IgD-negative memory B cell (primary cell): ENCODE measurements around the gene MACO1. TPM values are rescaled to one million over a fixed set of nuclear protein-coding genes. Genes with fewer than 3 reads are reported as not detected.

ENCODE experiments used
- H3K27ac Mint-ChIP-seq, 3 donors: one replicate each; pipeline ENCODE4 v1.8.0; 2020 to 2022; ENCODE audit warnings: mild to moderate bottlenecking in 3 of 3, mixed read lengths in 3 of 3, moderate library complexity in 1 of 3
- H3K27me3 Mint-ChIP-seq: one replicate; pipeline ENCODE4 v1.8.0; 2021; ENCODE audit warnings: mixed read lengths
- H3K36me3 Mint-ChIP-seq: one replicate; pipeline ENCODE4 v1.8.0; 2020; ENCODE audit warnings: mild to moderate bottlenecking, mixed read lengths
- H3K4me1 Mint-ChIP-seq, 3 donors: one replicate each; pipeline ENCODE4 v1.8.0; 2020 to 2022; ENCODE audit warnings: mixed read lengths in 3 of 3, mild to moderate bottlenecking in 1 of 3
- H3K4me3 Mint-ChIP-seq, 4 donors: one replicate each; pipeline ENCODE4 v1.8.0; 2020 to 2022; ENCODE audit warnings: mild to moderate bottlenecking in 4 of 4, mixed read lengths in 4 of 4, moderate library complexity in 3 of 4
- H3K9me3 Mint-ChIP-seq, 3 donors: one replicate each; pipeline ENCODE4 v1.8.0; 2020 to 2021; ENCODE audit warnings: mixed read lengths in 3 of 3, mild to moderate bottlenecking in 1 of 3
- polyA plus RNA-seq: library from polyadenylated mRNA; unstranded; fragments of 300-500 nt; fragmentation: Illumina TruSeq; gene quantifications from one replicate; pipeline ENCODE4 v1.2.3, GENCODE V29; 2021

Gene MACO1
- polyA plus RNA-seq, 1 donor from 2014 or later, result 8.3 TPM

DNA sequence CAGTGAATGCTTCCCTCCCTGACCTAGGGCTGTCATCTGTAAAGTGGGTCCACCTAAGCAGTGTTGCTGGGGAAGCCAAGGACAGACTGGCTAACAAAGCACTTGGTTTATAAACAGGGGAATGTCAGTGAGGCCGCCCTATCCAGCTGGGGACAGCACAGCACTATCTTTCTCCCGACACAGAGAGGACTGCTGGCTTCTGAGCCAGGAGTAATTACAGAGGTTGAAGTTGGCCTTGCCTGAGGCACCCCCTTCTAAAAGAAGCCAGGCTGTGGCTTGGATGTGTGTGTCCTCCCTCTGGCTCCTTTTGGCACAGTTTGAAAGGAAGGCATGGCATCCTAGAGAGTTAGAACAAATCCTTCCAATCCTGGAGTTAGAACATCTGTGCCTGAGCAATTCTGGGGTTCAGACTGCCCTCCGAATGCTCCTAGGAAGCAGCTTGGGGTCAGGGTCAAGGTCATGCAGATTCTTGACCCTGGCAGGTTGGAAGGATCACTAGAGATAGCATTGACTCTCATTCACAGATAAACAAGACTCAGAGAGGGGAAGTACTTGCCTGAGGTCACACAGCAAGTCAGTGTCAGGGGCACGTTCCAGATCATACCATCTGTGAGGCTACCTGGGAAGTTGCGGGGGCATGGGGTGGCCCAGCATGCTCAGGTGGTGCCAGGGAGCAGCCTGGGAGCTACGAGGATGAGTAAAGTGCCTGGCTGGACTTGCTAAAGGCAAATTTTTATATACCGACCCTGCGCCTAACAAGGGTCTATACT lies 111.4 kb downstream of the MACO1 start:
- H3K4me3 Mint-ChIP-seq, result peak overlapping the region in 3 of 4 donors; percentile 72 to 92 (median 75)
- H3K4me1 Mint-ChIP-seq, result peaks cover 8 to 23% (median 10%) of the 10 kb centered on the region in 3 donors
- H3K27me3 Mint-ChIP-seq, result no peaks in the 10 kb centered on the region
- H3K36me3 Mint-ChIP-seq, result no peaks in the 10 kb centered on the region
- H3K27ac Mint-ChIP-seq, result no peak overlapping the region
- H3K9me3 Mint-ChIP-seq, result no peaks in the 10 kb centered on the region

GRCh38 chr1:25543005-25543424 lies 112.3 kb downstream of the MACO1 start:
- H3K36me3 Mint-ChIP-seq, result no peaks in the 10 kb centered on the region
- no peaks in the 10 kb centered on the region for H3K27me3 Mint-ChIP-seq
- peak overlapping the region; percentile 75 to 92 (median 84) for H3K4me3 Mint-ChIP-seq

GRCh38 chr1:25543425-25544242 lies 112.9 kb downstream of the MACO1 start, which contains the start of gene LDLRAP1:
TSS of gene LDLRAP1 (plus strand) at chr1:25543606. CDS start at chr1:25543699, 93 bp downstream.
- H3K27me3 Mint-ChIP-seq, result no peaks in the 10 kb centered on the region
- no peaks in the 10 kb centered on the region for H3K9me3 Mint-ChIP-seq
- H3K4me1 Mint-ChIP-seq, result peaks cover 10 to 30% (median 18%) of the 10 kb centered on the region in 3 donors
- peak within 1 kb of the TSS; percentile 75 to 92 (median 87) for H3K4me3 Mint-ChIP-seq
- no peaks in the 10 kb centered on the region for H3K36me3 Mint-ChIP-seq
- H3K27ac Mint-ChIP-seq, result peak within 1 kb of the TSS; percentile 39 to 83 (median 49)

More at GRCh38 chr1:25543005-25543424, 112.3 kb downstream of the MACO1 start:
- Mint-ChIP-seq H3K27ac (peak overlapping the region in 2 of 3 donors; percentile 39 to 49), H3K4me1 (peaks cover 10 to 28% (median 13%) of the 10 kb centered on the region in 3 donors), H3K9me3 (no peaks in the 10 kb centered on the region)

GRCh38 chr1:25544243-25544764 lies 113.6 kb downstream of the MACO1 start:
- peaks cover 10 to 37% (median 23%) of the 10 kb centered on the region in 3 donors for H3K4me1 Mint-ChIP-seq
- H3K27me3 Mint-ChIP-seq, result no peaks in the 10 kb centered on the region
- no peaks in the 10 kb centered on the region for H3K36me3 Mint-ChIP-seq
- H3K9me3 Mint-ChIP-seq, result no peaks in the 10 kb centered on the region
- H3K4me3 Mint-ChIP-seq, result peak overlapping the region; percentile 72 to 90 (median 87)
- peak overlapping the region in 1 of 3 donors; percentile 83 for H3K27ac Mint-ChIP-seq

DNA sequence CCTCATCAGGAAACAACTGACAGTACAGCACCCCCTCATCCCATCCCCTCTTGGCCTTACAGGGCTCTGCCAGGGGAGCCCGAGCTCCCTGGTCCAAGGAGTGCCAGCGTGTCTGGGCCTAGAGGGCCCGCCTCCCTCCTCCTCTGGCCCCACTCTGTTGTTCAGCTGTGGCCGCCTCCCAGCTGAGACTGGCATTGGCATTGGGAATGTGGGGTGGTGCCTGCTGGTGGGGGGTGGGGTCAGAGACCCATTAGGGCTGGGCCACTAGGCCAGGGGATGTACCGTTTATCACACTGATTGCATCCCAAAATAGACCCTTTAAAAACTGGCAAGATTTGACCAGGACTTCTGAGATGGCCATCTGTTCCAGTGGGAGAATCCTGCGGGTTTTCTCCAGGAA lies 114.1 kb downstream of the MACO1 start:
- peaks cover 1% of the 10 kb centered on the region for H3K27me3 Mint-ChIP-seq
- H3K4me3 Mint-ChIP-seq, result peak overlapping the region; percentile 72 to 90 (median 87)
- H3K9me3 Mint-ChIP-seq, result no peaks in the 10 kb centered on the region
- H3K27ac Mint-ChIP-seq, result peak overlapping the region in 1 of 3 donors; percentile 83
- no peaks in the 10 kb centered on the region for H3K36me3 Mint-ChIP-seq
- H3K4me1 Mint-ChIP-seq, result peaks cover 13 to 41% (median 27%) of the 10 kb centered on the region in 3 donors

DNA sequence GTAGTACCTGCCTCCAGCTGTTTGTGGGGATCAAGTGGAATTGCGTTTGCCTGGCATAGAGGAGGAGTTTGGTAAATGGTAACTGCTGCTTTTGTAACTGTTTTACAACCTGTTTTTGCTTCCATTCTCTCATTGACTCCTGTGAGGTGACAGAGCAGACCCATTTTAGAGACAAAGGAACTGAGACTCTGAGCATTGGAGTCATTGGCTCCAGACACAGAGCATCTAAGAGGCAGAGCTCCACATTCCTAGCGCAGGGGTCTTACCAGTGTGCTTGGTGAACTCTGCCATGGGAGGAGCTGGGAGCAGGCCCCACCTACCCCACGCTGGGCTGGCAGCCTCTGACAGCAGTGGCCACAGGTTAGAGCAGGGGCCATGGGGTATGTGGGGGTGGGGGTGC lies 115.1 kb downstream of the MACO1 start:
- Mint-ChIP-seq H3K36me3 (peaks cover 2% of the 10 kb centered on the region), H3K4me3 (peak overlapping the region in 3 of 4 donors; percentile 50 to 73 (median 72)), H3K27me3 (peaks cover 1% of the 10 kb centered on the region), H3K4me1 (peaks cover 20 to 50% (median 35%) of the 10 kb centered on the region in 3 donors), H3K27ac (peak overlapping the region in 1 of 3 donors; percentile 39), H3K9me3 (no peaks in the 10 kb centered on the region)

DNA sequence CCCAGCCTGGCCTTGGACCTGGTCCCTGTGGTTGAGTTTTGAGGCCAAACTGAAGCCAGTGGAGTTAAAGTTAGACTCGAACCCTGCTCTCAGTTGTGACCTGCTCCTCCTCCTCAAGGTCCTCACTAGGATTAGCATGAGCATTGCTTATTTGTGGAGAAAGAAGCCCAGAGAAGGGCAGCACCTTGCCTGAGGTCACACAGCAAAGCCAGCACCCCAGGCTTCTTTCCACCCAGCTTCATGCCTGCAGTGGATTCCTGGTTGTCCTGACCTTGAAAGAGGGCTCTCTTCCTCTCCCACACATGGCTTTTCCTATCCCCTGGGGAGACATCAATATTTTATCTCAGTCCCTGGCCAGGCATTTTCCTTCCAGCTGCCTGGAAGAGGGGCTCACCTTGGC lies 115.5 kb downstream of the MACO1 start:
- no peaks in the 10 kb centered on the region for H3K9me3 Mint-ChIP-seq
- peaks cover 1% of the 10 kb centered on the region for H3K27me3 Mint-ChIP-seq
- H3K4me1 Mint-ChIP-seq, result peaks cover 23 to 54% (median 36%) of the 10 kb centered on the region in 3 donors
- peaks cover 2% of the 10 kb centered on the region for H3K36me3 Mint-ChIP-seq
- peak overlapping the region in 1 of 4 donors; percentile 58 for H3K4me3 Mint-ChIP-seq
- no peak overlapping the region for H3K27ac Mint-ChIP-seq

GRCh38 chr1:25548601-25549000 lies 117.9 kb downstream of the MACO1 start:
- Mint-ChIP-seq H3K4me1 (peaks cover 23 to 64% (median 42%) of the 10 kb centered on the region in 3 donors), H3K36me3 (peaks cover 2% of the 10 kb centered on the region), H3K9me3 (no peaks in the 10 kb centered on the region), H3K27ac (peak overlapping the region in 1 of 3 donors; percentile 16), H3K27me3 (peaks cover 1% of the 10 kb centered on the region), H3K4me3 (peak overlapping the region in 1 of 4 donors; percentile 66)

DNA sequence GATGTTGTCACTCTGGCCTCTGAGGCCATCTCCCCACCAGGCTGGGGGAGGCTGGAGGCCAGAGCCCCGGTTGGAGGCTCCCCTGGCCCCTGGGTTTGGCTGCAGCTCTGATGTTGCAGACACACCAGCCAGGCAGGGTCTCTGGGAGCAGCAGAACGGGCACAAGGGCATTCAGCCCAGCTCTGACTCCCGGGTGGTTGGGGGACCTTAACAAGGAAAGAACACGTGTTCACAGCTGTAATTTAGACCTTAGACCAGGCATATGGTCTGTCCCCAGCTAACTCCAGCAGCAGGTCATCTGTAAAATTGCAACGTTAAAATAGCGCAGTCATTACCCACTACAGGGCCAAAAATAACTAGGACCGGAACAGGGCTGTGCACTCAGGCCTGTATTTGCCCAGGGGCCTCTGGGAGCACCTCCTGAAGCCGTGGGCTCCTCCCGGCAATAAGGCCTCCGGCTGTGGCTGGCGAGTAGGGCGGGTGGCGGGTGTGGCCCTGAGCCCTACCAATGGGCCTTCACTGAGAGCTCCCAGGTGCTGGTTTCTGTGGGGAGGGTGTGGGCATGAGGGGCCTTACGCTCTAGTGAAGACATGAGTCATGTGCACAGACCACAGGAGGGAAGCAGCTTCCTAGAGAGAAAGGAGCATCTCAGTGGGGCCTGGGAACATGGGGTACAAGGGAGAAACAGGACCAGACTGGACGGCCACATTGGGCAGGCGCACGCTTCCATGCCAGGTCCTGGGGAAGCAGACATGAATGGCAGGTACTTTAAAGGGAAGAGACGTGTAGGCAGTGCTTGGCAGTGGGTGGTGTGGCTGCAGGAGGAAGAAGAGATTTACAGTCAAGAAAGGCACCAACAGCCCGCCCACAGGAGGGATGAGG lies 118.8 kb downstream of the MACO1 start:
- H3K4me3 Mint-ChIP-seq, result peak overlapping the region; percentile 10 to 82 (median 63)
- H3K27ac Mint-ChIP-seq, result peak overlapping the region; percentile 8 to 95 (median 30)
- peaks cover 2% of the 10 kb centered on the region for H3K36me3 Mint-ChIP-seq
- peaks cover 1% of the 10 kb centered on the region for H3K27me3 Mint-ChIP-seq
- H3K4me1 Mint-ChIP-seq, result peaks cover 23 to 68% (median 42%) of the 10 kb centered on the region in 3 donors
- H3K9me3 Mint-ChIP-seq, result no peaks in the 10 kb centered on the region

Other genes starting within 250 kb of the MACO1 start
- 91.2 TPM for gene SYF2, start 198.4 kb upstream of the MACO1 start, polyA plus RNA-seq
- gene RSRP1, start 183.4 kb upstream of the MACO1 start, polyA plus RNA-seq, result 56.0 TPM
- 0.19 TPM for gene RHD, start 158.4 kb upstream of the MACO1 start, polyA plus RNA-seq
- gene TMEM50A, start 92.6 kb upstream of the MACO1 start, polyA plus RNA-seq, result 111 TPM
- gene RHCE, start 10.1 kb upstream of the MACO1 start, polyA plus RNA-seq, result 0.30 TPM
- gene LDLRAP1, start 112.7 kb downstream of the MACO1 start, polyA plus RNA-seq, result 60.5 TPM
- gene MAN1C1, start 185.9 kb downstream of the MACO1 start, polyA plus RNA-seq, result 0.49 TPM